HUES64 (cell line): ENCODE measurements around the gene TDRD12.

Experiments
- H3K27ac ChIP-seq: 2 replicates; pipeline ENCODE4 v1.7.0; 2013; ENCODE audit warnings: low read depth, low read length, inconsistent platforms
- H3K27me3 ChIP-seq: 2 replicates; pipeline ENCODE4 v1.6.1; 2013; ENCODE audit warnings: mild to moderate bottlenecking, low read length; ENCODE audit not compliant: insufficient read depth
- H3K36me3 ChIP-seq: 2 replicates; pipeline ENCODE4 v1.6.1; 2013; ENCODE audit warnings: mild to moderate bottlenecking, low read length; ENCODE audit not compliant: insufficient read depth
- H3K4me1 ChIP-seq: 2 replicates; pipeline ENCODE4 v1.6.1; 2013; ENCODE audit warnings: mild to moderate bottlenecking, low read length, moderate library complexity; ENCODE audit not compliant: insufficient read depth
- H3K4me3 ChIP-seq: 2 replicates; pipeline ENCODE4 v1.5.1; 2013; ENCODE audit warnings: mild to moderate bottlenecking, low read length, moderate library complexity
- H3K9ac ChIP-seq: 2 replicates; pipeline ENCODE4 v1.6.1; 2013; ENCODE audit warnings: mild to moderate bottlenecking, low read depth, low read length
- H3K9me3 ChIP-seq: 2 replicates; pipeline ENCODE4 v1.6.1; 2013; ENCODE audit warnings: low read depth, low read length; ENCODE audit not compliant: insufficient read depth
- WGBS: fragments of 150-250, 120-280 bp; methylation state at CpG from one replicate; pipeline ENCODE4 v1.1.7; 2013; ENCODE audit warnings: missing lambda C conversion rate; 5-methylcytosine and 5-hydroxymethylcytosine counted together

Gene TDRD12

GRCh38 chr19:32812571-32812970 is 93.0 kb downstream of the TDRD12 start:
- WGBS, result 86% methylated on average over 3 of the region's 3 CpGs
- Histone ChIP-seq H3K4me1 (peaks cover 17% of the 10 kb centered on the region), H3K27me3 (no peaks in the 10 kb centered on the region), H3K9me3 (no peaks in the 10 kb centered on the region), H3K27ac (no peak overlapping the region), H3K4me3 (no peak overlapping the region), H3K9ac (no peak overlapping the region), H3K36me3 (no peaks in the 10 kb centered on the region)

GRCh38 chr19:32813862-32814425 is 94.4 kb downstream of the TDRD12 start:
- Histone ChIP-seq H3K4me3 (no peak overlapping the region), H3K27me3 (no peaks in the 10 kb centered on the region), H3K36me3 (no peaks in the 10 kb centered on the region), H3K27ac (no peak overlapping the region), H3K9me3 (no peaks in the 10 kb centered on the region), H3K4me1 (peaks cover 17% of the 10 kb centered on the region), H3K9ac (no peak overlapping the region)
- WGBS, result 80% methylated on average over 14 of the region's 15 CpGs

- no peak overlapping the region for H3K4me3 ChIP-seq
- H3K36me3 ChIP-seq, result no peaks in the 10 kb centered on the region
- WGBS, result 91% methylated on average over 6 of the region's 6 CpGs
- no peaks in the 10 kb centered on the region for H3K9me3 ChIP-seq
- no peaks in the 10 kb centered on the region for H3K27me3 ChIP-seq
- peaks cover 17% of the 10 kb centered on the region for H3K4me1 ChIP-seq
- no peak overlapping the region for H3K9ac ChIP-seq
- H3K27ac ChIP-seq, result no peak overlapping the region
These were observed 95.1 kb downstream of the TDRD12 start for GRCh38 chr19:32814624-32815023.

- 27% methylated on average over 5 of the region's 7 CpGs for WGBS
- no peaks in the 10 kb centered on the region for H3K9me3 ChIP-seq
- H3K27ac ChIP-seq, result no peak overlapping the region
- no peak overlapping the region for H3K9ac ChIP-seq
- H3K36me3 ChIP-seq, result no peaks in the 10 kb centered on the region
- H3K4me3 ChIP-seq, result no peak overlapping the region
- no peaks in the 10 kb centered on the region for H3K27me3 ChIP-seq
- H3K4me1 ChIP-seq, result peaks cover 17% of the 10 kb centered on the region
These were observed 97.1 kb downstream of the TDRD12 start for GRCh38 chr19:32816555-32817099.

- H3K4me3 ChIP-seq, result no peak overlapping the region
- no peaks in the 10 kb centered on the region for H3K36me3 ChIP-seq
- H3K27me3 ChIP-seq, result no peaks in the 10 kb centered on the region
- H3K4me1 ChIP-seq, result peaks cover 17% of the 10 kb centered on the region
- no peaks in the 10 kb centered on the region for H3K9me3 ChIP-seq
- H3K27ac ChIP-seq, result no peak overlapping the region
- H3K9ac ChIP-seq, result no peak overlapping the region
- 89% methylated on average over 17 of the region's 17 CpGs for WGBS
These were observed 98.3 kb downstream of the TDRD12 start for GRCh38 chr19:32817569-32818476.

- WGBS, result 94% methylated on average over 8 of the region's 8 CpGs
- no peaks in the 10 kb centered on the region for H3K9me3 ChIP-seq
- no peak overlapping the region for H3K27ac ChIP-seq
- no peaks in the 10 kb centered on the region for H3K27me3 ChIP-seq
- no peak overlapping the region for H3K9ac ChIP-seq
- H3K4me1 ChIP-seq, result peaks cover 17% of the 10 kb centered on the region
- no peak overlapping the region for H3K4me3 ChIP-seq
- no peaks in the 10 kb centered on the region for H3K36me3 ChIP-seq
These were observed 99.0 kb downstream of the TDRD12 start for GRCh38 chr19:32818536-32818935.

GRCh38 chr19:32819419-32820400 is 100.1 kb downstream of the TDRD12 start:
- no peaks in the 10 kb centered on the region for H3K9me3 ChIP-seq
- no peak overlapping the region for H3K9ac ChIP-seq
- H3K36me3 ChIP-seq, result no peaks in the 10 kb centered on the region
- peaks cover 14% of the 10 kb centered on the region for H3K4me1 ChIP-seq
- H3K4me3 ChIP-seq, result no peak overlapping the region
- 75% methylated on average over 17 of the region's 17 CpGs for WGBS
- no peaks in the 10 kb centered on the region for H3K27me3 ChIP-seq
- H3K27ac ChIP-seq, result no peak overlapping the region

- Histone ChIP-seq H3K36me3 (no peaks in the 10 kb centered on the region), H3K4me3 (no peak overlapping the region), H3K9ac (no peak overlapping the region), H3K4me1 (peaks cover 6% of the 10 kb centered on the region; the same call in 1 of the 2 replicates), H3K27me3 (no peaks in the 10 kb centered on the region), H3K27ac (no peak overlapping the region), H3K9me3 (no peaks in the 10 kb centered on the region)
- WGBS, result 88% methylated on average over 14 of the region's 14 CpGs
These were observed 103.6 kb downstream of the TDRD12 start for GRCh38 chr19:32822916-32823746.

GRCh38 chr19:32823747-32824102 is 104.2 kb downstream of the TDRD12 start:
- WGBS, result 93% methylated on average over 7 of the region's 7 CpGs
- H3K27me3 ChIP-seq, result no peaks in the 10 kb centered on the region
- no peaks in the 10 kb centered on the region for H3K9me3 ChIP-seq

GRCh38 chr19:32824191-32824751 is 104.7 kb downstream of the TDRD12 start:
- H3K9ac ChIP-seq, result no peak overlapping the region
- peaks cover 11% of the 10 kb centered on the region for H3K4me1 ChIP-seq
- H3K9me3 ChIP-seq, result no peaks in the 10 kb centered on the region
- H3K4me3 ChIP-seq, result no peak overlapping the region
- no peak overlapping the region for H3K27ac ChIP-seq
- H3K27me3 ChIP-seq, result no peaks in the 10 kb centered on the region
- H3K36me3 ChIP-seq, result no peaks in the 10 kb centered on the region
- 82% methylated on average over 20 of the region's 20 CpGs for WGBS

More at GRCh38 chr19:32823747-32824102, 104.2 kb downstream of the TDRD12 start:
- Histone ChIP-seq H3K9ac (no peak overlapping the region), H3K36me3 (no peaks in the 10 kb centered on the region), H3K4me1 (peaks cover 11% of the 10 kb centered on the region), H3K4me3 (no peak overlapping the region), H3K27ac (no peak overlapping the region)
